HCT116 (cell line): ENCODE measurements around the gene PNRC2. TPM values are rescaled to one million over a fixed set of nuclear protein-coding genes. Genes with fewer than 3 reads are reported as not detected.

ENCODE experiments used
- ATAC-seq: fragments of 200-7000 bp; cut with Tn5 transposase; 2 replicates; pipeline ENCODE4 v1.9.1; 2020; ENCODE audit warnings: mild to moderate bottlenecking, moderate library complexity
- BruUV-seq: library from RNA; stranded (reverse); fragments of 400-500 nt; replicated peaks from 2 replicates; lab custom pipeline; 2021; lab: Mats Ljungman, UMichigan
- CTCF ChIA-PET: fragments of 300-600 bp; sonication (Branson Sonifier 250); formaldehyde crosslinking; loops from one replicate; lab custom pipeline; 2021; ENCODE audit warnings: antibody characterized with exemption; lab: Charles Lee
- POLR2A ChIA-PET: fragments of 300-600, 350-600 bp; sonication (Branson Sonifier 250); formaldehyde crosslinking; loops from one replicate; lab custom pipeline; 2021; ENCODE audit warnings: antibody characterized with exemption; lab: Charles Lee
- RAD21 ChIA-PET, 2 experiments: fragments of 300-600 bp; sonication (Branson Sonifier 250); formaldehyde crosslinking; loops; one replicate each; lab custom pipeline; 2023; ENCODE audit warnings: low total read pairs in 2 of 2; ENCODE audit not compliant: uncharacterized antibody in 2 of 2, unreplicated experiment in 2 of 2, low non-redundant PET in 1 of 2; lab: Charles Lee
- DNase-seq: peaks from one replicate; pipeline ENCODE4 v3.0.0-alpha.2; 2010; ENCODE audit warnings: low read depth, low spot score
- H2AFZ ChIP-seq: fragments of 200-600 bp; shearing (Covaris generic), sonication (generic); 2 replicates; pipeline ENCODE4 v1.6.1; 2017; ENCODE audit warnings: low read depth, mixed run types, mixed read lengths, antibody characterized with exemption, low read length; ENCODE audit not compliant: poor library complexity, severe bottlenecking
- H3K27ac ChIP-seq: 2 replicates; pipeline ENCODE4 v1.5.1; 2012; ENCODE audit warnings: low read depth, low read length
- H3K27me3 ChIP-seq: fragments of 200-600 bp; sonication (generic); 2 replicates; pipeline ENCODE4 v1.6.1; 2016; ENCODE audit warnings: mixed run types, low read length, mixed read lengths; ENCODE audit not compliant: insufficient read depth
- H3K36me3 ChIP-seq, 2 experiments: fragments of 200-500 bp in 1 of 2; fragments of 200-600 bp in 1 of 2; sonication (Bioruptor generic) in 1 of 2; sonication (generic) in 1 of 2; 2 replicates each; pipeline versions ENCODE4 v1.5.1 to v1.6.1; 2014 to 2016; ENCODE audit warnings: low read length in 2 of 2, inconsistent platforms in 1 of 2, mixed read lengths in 1 of 2, mixed run types in 1 of 2; ENCODE audit not compliant: insufficient read depth in 2 of 2, control insufficient read depth in 1 of 2
- H3K4me1 ChIP-seq, 2 experiments: fragments of 200-600 bp in 1 of 2; sonication (generic) in 1 of 2; 2 replicates each; pipeline versions ENCODE4 v1.5.1 to v1.6.1; 2012 to 2017; ENCODE audit warnings: low read length in 2 of 2, inconsistent platforms in 1 of 2, mild to moderate bottlenecking in 1 of 2, mixed read lengths in 1 of 2, mixed run types in 1 of 2, moderate library complexity in 1 of 2; ENCODE audit not compliant: insufficient read depth in 2 of 2, control insufficient read depth in 1 of 2
- H3K4me2 ChIP-seq: fragments of 200-600 bp; sonication (generic); 2 replicates; pipeline ENCODE4 v1.6.1; 2017; ENCODE audit warnings: mixed run types, low read length, mixed read lengths
- H3K4me3 ChIP-seq, 2 experiments: fragments of 200-600 bp in 1 of 2; sonication (generic) in 1 of 2; replicated peaks in 1 of 2; 2 replicates each; pipeline ENCODE4 v1.5.1; 2011 to 2016; ENCODE audit warnings: low read length in 2 of 2, control low read depth in 1 of 2, low read depth in 1 of 2, mild to moderate bottlenecking in 1 of 2, mixed read lengths in 1 of 2, mixed run types in 1 of 2
- H3K79me2 ChIP-seq: fragments of 200-600 bp; sonication (generic); 2 replicates; pipeline ENCODE4 v1.6.1; 2017; ENCODE audit warnings: mild to moderate bottlenecking, mixed run types, low read length, moderate library complexity, mixed read lengths; ENCODE audit not compliant: insufficient read depth
- H3K9ac ChIP-seq: fragments of 200-600 bp; sonication (generic); 2 replicates; pipeline ENCODE4 v1.6.1; 2016; ENCODE audit warnings: low read length, mixed read lengths
- H3K9me2 ChIP-seq: fragments of 200-600 bp; sonication (generic), shearing (Covaris generic); 2 replicates; pipeline ENCODE4 v1.6.1; 2017; ENCODE audit warnings: mixed run types, mild to moderate bottlenecking, moderate library complexity; ENCODE audit not compliant: insufficient read depth
- H3K9me3 ChIP-seq, 2 experiments: fragments of 200-500 bp in 1 of 2; fragments of 200-600 bp in 1 of 2; sonication (Bioruptor generic) in 1 of 2; sonication (generic) in 1 of 2; 2 replicates each; pipeline ENCODE4 v1.6.1; 2014 to 2017; ENCODE audit warnings: low read length in 2 of 2, mixed read lengths in 2 of 2, inconsistent platforms in 1 of 2, low read depth in 1 of 2, mild to moderate bottlenecking in 1 of 2, mixed run types in 1 of 2, moderate library complexity in 1 of 2; ENCODE audit not compliant: control insufficient read depth in 1 of 2, insufficient read depth in 1 of 2
- H4K20me1 ChIP-seq: fragments of 200-600 bp; sonication (generic), shearing (Covaris generic); 2 replicates; pipeline ENCODE4 v1.6.1; 2017; ENCODE audit warnings: mixed run types, mild to moderate bottlenecking, moderate library complexity; ENCODE audit not compliant: insufficient read depth
- RAD21 ChIP-seq: IDR thresholded peaks from 2 replicates; pipeline ENCODE4 v1.6.1; 2012; ENCODE audit warnings: low read depth, mild to moderate bottlenecking
- ZFX ChIP-seq: fragments of 450-650 bp; IDR thresholded peaks from 2 replicates; pipeline ENCODE4 v1.6.1; 2017
- intact Hi-C: fragments of 100-400 bp; cut with micrococcal nuclease; formaldehyde crosslinking; loops from 2 replicates; pipeline ENCODE4 v1.10.0; 2022
- total RNA-seq: library from RNA; stranded (reverse); gene quantifications from one replicate; pipeline ENCODE4 v1.2.1, GENCODE V29; 2021; ENCODE audit not compliant: unreplicated experiment
- TF ChIP-seq, protein P1 (sequence below), 3 experiments: fragments of 200-600 bp in 1 of 3; sonication (generic) in 1 of 3; IDR thresholded peaks in 2 of 3; conservative IDR thresholded peaks in 1 of 3; 2 replicates each; pipeline ENCODE4 v1.5.1; 2012 to 2017; ENCODE audit warnings: low read depth in 2 of 3, low read length in 2 of 3, antibody characterized with exemption in 1 of 3, borderline replicate concordance in 1 of 3, control low read depth in 1 of 3, mild to moderate bottlenecking in 1 of 3, mixed read lengths in 1 of 3, mixed run types in 1 of 3, moderate library complexity in 1 of 3; ENCODE audit not compliant: insufficient read depth in 1 of 3
- TF ChIP-seq, protein P2 (sequence below): IDR thresholded peaks from 2 replicates; pipeline ENCODE4 v1.6.1; 2012

Gene PNRC2
- total RNA-seq, 1 experiment from 2014 or later: 92.1 TPM

DNA sequence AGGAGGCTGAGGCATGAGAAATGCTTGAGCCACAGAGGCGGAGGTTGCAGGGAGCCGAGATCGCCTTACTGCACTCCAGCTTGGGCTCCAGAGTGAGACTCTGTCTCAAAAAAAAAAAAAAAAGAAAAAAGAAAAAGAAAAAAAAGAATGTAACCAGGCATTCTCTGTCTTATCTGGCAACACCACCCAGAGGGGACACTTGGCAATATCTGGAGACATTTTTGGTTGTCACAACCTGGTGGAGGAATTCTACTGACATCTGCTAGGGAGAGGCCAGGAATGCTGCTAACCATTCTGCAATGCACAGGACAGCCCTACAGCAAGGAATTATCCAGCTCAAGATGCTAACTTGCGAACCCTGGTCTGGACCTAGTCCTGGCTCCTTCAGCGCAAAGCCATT is 44.2 kb upstream of the PNRC2 start:
- no peak overlapping the region for H3K9ac ChIP-seq

More for the DNA sequence above, 44.2 kb upstream of the PNRC2 start:
- POLR2A ChIA-PET: interaction anchor here (0.7 kb wide), 1 partner anchor 257 kb away, joined by 3 read pairs; no protein-coding TSS in a partner anchor
- DNase-seq (no peak), ATAC-seq (no peak)
- Histone ChIP-seq H2AFZ (no peak overlapping the region), H3K9me2 (no peaks in the 10 kb centered on the region), H3K36me3 (no peaks in the 10 kb centered on the region), H3K27me3 (no peaks in the 10 kb centered on the region), H3K9me3 (no peaks in the 10 kb centered on the region), H4K20me1 (no peaks in the 10 kb centered on the region), H3K4me2 (no peak overlapping the region), H3K27ac (no peak overlapping the region), H3K4me1 (peaks cover 12 to 32% of the 10 kb centered on the region in 2 experiments), H3K79me2 (no peaks in the 10 kb centered on the region), H3K4me3 (no peak overlapping the region)
- TF ChIP-seq RAD21 (peak; percentile 32; the same call in 1 of the 2 replicates), ZFX (no peak)
- TF ChIP-seq, protein P1, sequence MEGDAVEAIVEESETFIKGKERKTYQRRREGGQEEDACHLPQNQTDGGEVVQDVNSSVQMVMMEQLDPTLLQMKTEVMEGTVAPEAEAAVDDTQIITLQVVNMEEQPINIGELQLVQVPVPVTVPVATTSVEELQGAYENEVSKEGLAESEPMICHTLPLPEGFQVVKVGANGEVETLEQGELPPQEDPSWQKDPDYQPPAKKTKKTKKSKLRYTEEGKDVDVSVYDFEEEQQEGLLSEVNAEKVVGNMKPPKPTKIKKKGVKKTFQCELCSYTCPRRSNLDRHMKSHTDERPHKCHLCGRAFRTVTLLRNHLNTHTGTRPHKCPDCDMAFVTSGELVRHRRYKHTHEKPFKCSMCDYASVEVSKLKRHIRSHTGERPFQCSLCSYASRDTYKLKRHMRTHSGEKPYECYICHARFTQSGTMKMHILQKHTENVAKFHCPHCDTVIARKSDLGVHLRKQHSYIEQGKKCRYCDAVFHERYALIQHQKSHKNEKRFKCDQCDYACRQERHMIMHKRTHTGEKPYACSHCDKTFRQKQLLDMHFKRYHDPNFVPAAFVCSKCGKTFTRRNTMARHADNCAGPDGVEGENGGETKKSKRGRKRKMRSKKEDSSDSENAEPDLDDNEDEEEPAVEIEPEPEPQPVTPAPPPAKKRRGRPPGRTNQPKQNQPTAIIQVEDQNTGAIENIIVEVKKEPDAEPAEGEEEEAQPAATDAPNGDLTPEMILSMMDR (IDR thresholded peaks at IDR 0.05 in 2 of 3, conservative IDR thresholded peaks at IDR 0.05 in 1 of 3; ENCODE audit: borderline replicate concordance in 1 of 3, insufficient read depth in 1 of 3, low read depth in 2 of 3, low read length in 2 of 3): peak in 1 of 3 experiments; percentile 9; a peak in 1 of 6 replicates
- TF ChIP-seq, protein P2, sequence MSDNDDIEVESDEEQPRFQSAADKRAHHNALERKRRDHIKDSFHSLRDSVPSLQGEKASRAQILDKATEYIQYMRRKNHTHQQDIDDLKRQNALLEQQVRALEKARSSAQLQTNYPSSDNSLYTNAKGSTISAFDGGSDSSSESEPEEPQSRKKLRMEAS: no peak
- RAD21 ChIA-PET: no interaction called here
- intact Hi-C loops: loop anchor here (5.0 kb wide), 1 partner anchor 118 kb away; no protein-coding TSS in a partner anchor
- CTCF ChIA-PET: interaction anchor here (0.6 to 3.5 kb wide), 4 partner anchors 18 to 192 kb away, joined by 3 to 62 read pairs (median 12); no protein-coding TSS in a partner anchor
- BruUV-seq: no TSS peak
